Muscle layer of duodenum (tissue), 2 donors: ENCODE measurements around the gene TRIO.

ENCODE experiments used
- H3K27ac ChIP-seq: one replicate; pipeline ENCODE4 v1.7.0; 2013; ENCODE audit warnings: mild to moderate bottlenecking, low read length
- H3K27me3 ChIP-seq: one replicate; pipeline ENCODE4 v1.7.0; 2013; ENCODE audit warnings: low read depth, mild to moderate bottlenecking, control low read depth, low read length
- H3K36me3 ChIP-seq, 2 donors: one replicate each; pipeline ENCODE4 v1.7.0; 2013; ENCODE audit warnings: low read length in 2 of 2, control low read depth in 1 of 2, mild to moderate bottlenecking in 1 of 2; ENCODE audit not compliant: insufficient read depth in 2 of 2, control insufficient read depth in 1 of 2
- H3K4me1 ChIP-seq, 2 donors: one replicate each; pipeline ENCODE4 v1.7.0; 2013; ENCODE audit warnings: low read length in 2 of 2, mild to moderate bottlenecking in 2 of 2, control low read depth in 1 of 2, moderate library complexity in 1 of 2; ENCODE audit not compliant: insufficient read depth in 2 of 2, control insufficient read depth in 1 of 2
- H3K4me3 ChIP-seq, 2 donors: one replicate each; pipeline ENCODE4 v1.7.0; 2013; ENCODE audit warnings: low read length in 2 of 2, low read depth in 1 of 2, mild to moderate bottlenecking in 1 of 2
- H3K9me3 ChIP-seq, 2 donors: one replicate each; pipeline ENCODE4 v1.7.0; 2013; ENCODE audit warnings: low read length in 2 of 2, control low read depth in 1 of 2, mild to moderate bottlenecking in 1 of 2; ENCODE audit not compliant: control insufficient read depth in 1 of 2
- donor health status: healthy.

The TRIO gene

DNA sequence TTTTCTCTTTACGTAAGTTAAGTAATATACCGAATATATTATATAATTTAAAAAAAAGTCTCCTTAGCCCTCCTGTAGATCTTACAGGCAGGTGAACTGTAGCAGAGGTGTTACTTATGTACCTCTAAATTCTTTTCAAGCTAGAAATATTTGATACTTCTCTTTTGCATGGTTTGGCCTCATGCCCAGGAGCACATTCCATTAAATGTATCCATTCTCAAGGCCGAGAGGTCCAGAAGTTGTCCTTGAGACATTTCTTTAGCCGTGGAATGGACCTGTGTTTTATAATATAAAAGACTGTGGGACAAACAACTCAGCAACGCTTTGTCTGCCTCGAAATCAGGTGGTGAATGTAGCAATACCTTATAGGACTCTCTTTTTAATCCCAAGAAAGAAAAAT is 184.5 kb downstream of the TRIO start:
- Histone ChIP-seq H3K27ac (no peak overlapping the region), H3K9me3 (no peaks in the 10 kb centered on the region), H3K4me1 (peaks cover 0 to 8% of the 10 kb centered on the region in 2 donors), H3K4me3 (no peak overlapping the region), H3K27me3 (no peaks in the 10 kb centered on the region), H3K36me3 (peaks cover 11 to 19% of the 10 kb centered on the region in 2 donors)

DNA sequence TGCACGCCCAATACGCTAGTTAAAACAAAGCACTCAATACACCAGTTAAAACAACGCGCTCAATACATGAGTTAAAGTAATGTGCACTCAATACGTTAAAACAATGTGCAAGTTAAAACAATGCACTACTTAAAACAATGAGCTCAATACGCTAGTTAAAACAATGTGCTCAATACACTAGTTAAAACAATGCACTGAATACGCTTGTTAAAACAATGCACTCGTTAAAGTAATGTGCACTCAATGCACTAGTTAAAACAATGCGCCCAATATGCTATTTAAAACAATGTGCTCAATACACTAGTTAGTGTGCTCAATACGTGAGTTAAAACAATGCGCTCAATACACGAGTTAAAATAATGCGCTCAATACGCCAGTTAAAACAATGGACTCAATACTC is 185.0 kb downstream of the TRIO start:
- Histone ChIP-seq H3K36me3 (peaks cover 11 to 17% of the 10 kb centered on the region in 2 donors), H3K4me3 (no peak overlapping the region), H3K4me1 (peaks cover 0 to 8% of the 10 kb centered on the region in 2 donors), H3K27me3 (no peaks in the 10 kb centered on the region), H3K9me3 (no peaks in the 10 kb centered on the region), H3K27ac (no peak overlapping the region)

DNA sequence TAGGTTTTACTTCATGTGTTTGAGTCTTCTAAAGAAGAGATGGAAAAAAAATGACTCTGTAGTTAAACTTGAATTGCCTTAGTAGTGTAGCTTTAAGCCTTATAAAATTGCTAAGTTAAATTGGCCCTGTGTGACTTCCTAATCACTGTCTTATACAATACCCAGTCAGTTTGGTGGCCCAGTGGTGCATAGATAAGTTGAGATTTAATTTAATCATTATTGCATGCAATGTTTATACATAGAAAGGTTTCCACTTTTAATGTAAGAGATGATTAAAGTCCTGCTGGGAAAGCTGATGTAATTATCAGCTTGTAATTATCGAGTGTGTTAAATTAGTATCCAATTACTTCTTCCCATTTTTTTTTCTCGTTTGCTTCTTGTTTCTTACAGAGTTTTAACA is 187.1 kb downstream of the TRIO start:
- Histone ChIP-seq H3K27ac (no peak overlapping the region), H3K36me3 (peaks cover 18 to 30% of the 10 kb centered on the region in 2 donors), H3K4me1 (peaks cover 0 to 16% of the 10 kb centered on the region in 2 donors), H3K9me3 (no peaks in the 10 kb centered on the region), H3K27me3 (no peaks in the 10 kb centered on the region), H3K4me3 (no peak overlapping the region)

DNA sequence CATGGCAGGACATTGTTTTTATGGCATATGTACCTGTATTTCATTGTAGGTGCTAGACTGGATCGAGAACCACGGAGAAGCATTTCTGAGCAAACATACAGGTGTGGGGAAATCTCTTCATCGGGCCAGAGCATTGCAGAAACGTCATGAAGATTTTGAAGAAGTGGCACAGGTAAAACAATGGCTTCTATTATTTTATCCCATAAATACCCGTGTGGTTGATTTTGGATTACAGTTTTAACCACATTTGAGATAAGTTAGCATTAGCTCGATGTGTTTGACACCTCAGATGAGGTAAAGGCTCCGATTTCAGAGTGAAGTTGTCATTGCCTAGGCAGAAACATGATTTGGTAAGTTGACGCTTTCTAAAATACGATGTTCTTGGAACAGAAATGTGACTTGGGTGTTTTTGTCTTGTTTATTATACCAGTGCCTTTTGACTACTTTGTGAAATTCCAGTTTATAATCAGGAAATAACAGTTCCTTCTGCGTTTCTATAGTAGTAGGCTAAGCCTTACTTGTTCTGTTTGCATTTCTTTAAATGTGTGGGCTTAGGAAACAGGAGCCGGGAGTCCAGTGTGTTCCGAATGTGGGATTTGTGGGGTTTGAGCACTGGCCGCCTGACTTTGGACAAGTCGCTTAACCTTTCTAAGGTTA is 187.7 kb downstream of the TRIO start:
- peaks cover 0 to 16% of the 10 kb centered on the region in 2 donors for H3K4me1 ChIP-seq
- no peaks in the 10 kb centered on the region for H3K9me3 ChIP-seq
- H3K36me3 ChIP-seq, result peaks cover 18 to 30% of the 10 kb centered on the region in 2 donors
- no peak overlapping the region for H3K27ac ChIP-seq
- no peaks in the 10 kb centered on the region for H3K27me3 ChIP-seq
- no peak overlapping the region for H3K4me3 ChIP-seq

DNA sequence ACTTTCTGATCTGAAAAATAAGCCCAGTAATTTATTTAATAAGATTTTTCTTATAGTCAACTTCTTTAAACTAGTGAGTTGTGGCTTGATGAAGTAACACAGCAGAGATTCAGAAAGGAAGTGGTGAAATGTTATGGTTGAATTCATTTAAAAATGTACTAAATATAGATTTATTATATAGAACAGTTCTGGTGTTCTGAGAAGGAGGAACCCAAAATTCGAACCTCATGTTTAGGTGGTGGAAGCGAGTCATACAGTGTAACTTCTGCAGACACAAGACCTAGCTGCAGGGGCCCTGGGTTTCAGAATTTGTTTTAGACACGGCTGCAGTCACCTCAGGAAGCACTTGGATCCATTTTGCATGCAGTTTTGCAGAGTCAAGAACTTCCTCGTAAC is 188.2 kb downstream of the TRIO start:
- Histone ChIP-seq H3K27me3 (no peaks in the 10 kb centered on the region), H3K9me3 (no peaks in the 10 kb centered on the region), H3K4me1 (peaks cover 0 to 13% of the 10 kb centered on the region in 2 donors), H3K4me3 (no peak overlapping the region), H3K27ac (no peak overlapping the region), H3K36me3 (peaks cover 21 to 30% of the 10 kb centered on the region in 2 donors)

DNA sequence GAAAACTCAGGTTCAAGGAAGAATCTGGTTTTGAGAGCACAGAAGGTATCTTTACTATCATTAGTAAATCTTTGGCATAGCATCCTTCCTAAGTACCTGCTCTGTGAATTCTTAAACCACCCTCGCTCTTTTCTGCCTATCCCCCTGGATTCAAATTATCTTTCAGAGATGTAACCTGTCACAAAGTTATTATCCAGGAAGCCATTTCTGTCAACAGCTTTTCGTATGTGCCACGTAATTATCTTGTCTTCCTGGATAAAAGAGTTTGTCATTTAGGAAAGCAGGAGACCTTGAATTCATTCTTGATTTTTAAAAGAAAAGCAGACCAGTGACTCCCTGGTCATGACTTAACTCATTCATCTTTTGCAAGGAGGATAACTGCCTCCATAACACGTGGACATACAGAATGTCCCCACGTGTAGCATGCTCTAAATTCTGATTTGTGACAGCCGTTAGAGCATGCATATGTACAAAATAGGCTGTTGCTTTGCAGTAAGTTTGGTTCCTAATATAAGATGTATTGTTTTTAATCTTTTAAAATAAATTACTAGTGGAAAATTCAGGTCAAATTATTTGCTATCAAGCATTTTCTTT is 189.0 kb downstream of the TRIO start:
- no peak overlapping the region for H3K27ac ChIP-seq
- peaks cover 28 to 36% of the 10 kb centered on the region in 2 donors for H3K36me3 ChIP-seq
- no peak overlapping the region for H3K4me3 ChIP-seq
- peaks cover 0 to 11% of the 10 kb centered on the region in 2 donors for H3K4me1 ChIP-seq
- H3K9me3 ChIP-seq, result no peaks in the 10 kb centered on the region
- no peaks in the 10 kb centered on the region for H3K27me3 ChIP-seq

DNA sequence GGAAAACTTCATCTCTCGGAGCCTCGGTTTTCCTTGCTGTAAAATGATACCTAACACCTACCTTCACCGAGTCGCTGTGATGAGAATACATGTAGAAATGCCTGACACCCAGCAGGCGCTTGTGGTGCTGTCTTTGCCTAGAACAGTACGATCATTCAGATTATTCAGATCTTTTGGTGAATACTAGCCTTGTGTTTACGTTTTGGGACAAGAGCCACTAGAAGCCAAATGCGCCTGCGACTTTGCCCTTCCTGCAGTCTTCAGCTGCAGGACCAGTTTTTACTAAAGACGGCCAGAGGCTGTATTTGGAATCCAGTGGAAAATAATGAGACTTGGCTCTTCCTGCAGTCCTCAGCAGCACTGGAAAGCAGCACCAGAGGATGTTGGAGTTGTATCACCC is 189.6 kb downstream of the TRIO start:
- H3K27ac ChIP-seq, result no peak overlapping the region
- H3K27me3 ChIP-seq, result no peaks in the 10 kb centered on the region
- H3K9me3 ChIP-seq, result no peaks in the 10 kb centered on the region
- peaks cover 0 to 8% of the 10 kb centered on the region in 2 donors for H3K4me1 ChIP-seq
- peaks cover 34 to 42% of the 10 kb centered on the region in 2 donors for H3K36me3 ChIP-seq
- no peak overlapping the region for H3K4me3 ChIP-seq

DNA sequence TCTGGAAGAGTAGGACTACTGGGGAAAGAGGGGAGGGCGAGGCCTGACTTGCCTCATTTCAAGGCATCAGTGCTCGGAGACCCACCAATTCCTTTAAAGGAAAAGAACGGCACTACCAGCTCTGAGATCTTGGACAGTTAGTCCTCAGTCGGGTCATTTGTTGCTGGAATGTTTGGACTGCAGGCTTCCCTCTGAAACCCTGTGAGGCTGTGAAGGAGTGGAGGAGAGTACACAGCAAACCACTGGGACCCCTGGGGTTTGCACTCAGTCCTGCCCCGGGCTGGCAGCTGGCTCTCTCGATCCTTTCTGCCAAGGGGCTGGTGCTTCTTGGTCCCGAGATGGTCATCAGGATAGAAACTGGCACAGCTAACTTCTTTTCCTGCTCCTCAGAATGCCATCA is 194.5 kb downstream of the TRIO start:
- Histone ChIP-seq H3K4me1 (peaks cover 7 to 16% of the 10 kb centered on the region in 2 donors), H3K9me3 (no peaks in the 10 kb centered on the region), H3K4me3 (no peak overlapping the region), H3K27ac (no peak overlapping the region), H3K36me3 (peaks cover 36 to 41% of the 10 kb centered on the region in 2 donors), H3K27me3 (no peaks in the 10 kb centered on the region)

DNA sequence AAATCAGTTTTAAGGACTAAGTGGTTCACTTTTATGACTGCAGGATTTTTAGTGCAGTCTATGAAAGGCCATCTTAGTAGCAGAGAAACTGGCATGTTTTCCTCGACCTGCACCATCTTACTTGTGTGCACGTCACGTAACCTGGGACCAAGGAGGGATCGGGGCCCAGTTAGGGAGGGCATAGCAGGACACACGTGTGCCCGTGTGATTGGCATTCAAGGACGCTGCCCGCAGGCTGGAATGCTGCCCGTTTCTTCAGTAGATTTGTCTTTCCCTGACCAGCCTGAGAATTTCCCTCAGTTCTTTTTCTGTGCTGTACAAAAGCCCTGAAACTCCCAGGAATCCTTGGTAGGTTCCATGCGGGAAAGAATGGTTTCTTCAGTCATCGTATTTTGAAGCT is 196.3 kb downstream of the TRIO start:
- Histone ChIP-seq H3K36me3 (peaks cover 28 to 34% of the 10 kb centered on the region in 2 donors), H3K27me3 (no peaks in the 10 kb centered on the region), H3K27ac (no peak overlapping the region), H3K4me1 (peaks cover 7 to 10% of the 10 kb centered on the region in 2 donors), H3K4me3 (no peak overlapping the region), H3K9me3 (no peaks in the 10 kb centered on the region)

DNA sequence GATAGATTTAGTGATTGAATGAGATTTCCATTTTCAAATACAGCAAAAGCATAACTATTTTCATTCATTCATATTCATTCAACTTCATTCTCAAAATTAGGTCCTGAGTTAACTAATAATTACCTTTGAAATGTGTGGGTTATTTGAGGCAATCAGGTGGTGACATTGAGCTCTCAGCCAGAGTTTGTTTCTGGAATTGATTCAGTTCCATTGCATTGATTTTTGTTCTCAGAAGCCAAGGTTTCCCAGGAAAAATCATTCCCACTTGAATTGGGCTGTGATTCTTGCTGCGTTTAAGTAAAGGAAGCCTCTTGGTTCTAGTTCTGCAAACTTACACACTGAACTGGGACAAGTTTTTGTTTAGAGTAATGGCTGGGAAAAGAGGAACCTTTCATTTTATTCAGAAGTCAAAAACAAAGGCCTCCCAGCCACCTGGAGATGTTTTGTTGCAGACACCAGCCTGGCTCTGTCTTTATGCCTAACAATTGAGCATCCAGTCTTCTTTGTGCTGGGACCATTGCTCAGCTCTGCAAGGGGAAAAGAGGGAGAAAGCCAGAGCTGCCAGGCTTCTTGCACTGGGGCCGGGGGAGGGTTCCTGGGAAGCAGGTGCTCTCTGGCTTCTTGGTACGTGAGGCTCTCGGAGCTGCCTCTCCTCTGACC is 198.6 kb downstream of the TRIO start:
- Histone ChIP-seq H3K27ac (no peak overlapping the region), H3K4me3 (no peak overlapping the region), H3K27me3 (no peaks in the 10 kb centered on the region), H3K36me3 (peaks cover 24 to 33% of the 10 kb centered on the region in 2 donors), H3K4me1 (peaks cover 7 to 10% of the 10 kb centered on the region in 2 donors), H3K9me3 (no peaks in the 10 kb centered on the region)

DNA sequence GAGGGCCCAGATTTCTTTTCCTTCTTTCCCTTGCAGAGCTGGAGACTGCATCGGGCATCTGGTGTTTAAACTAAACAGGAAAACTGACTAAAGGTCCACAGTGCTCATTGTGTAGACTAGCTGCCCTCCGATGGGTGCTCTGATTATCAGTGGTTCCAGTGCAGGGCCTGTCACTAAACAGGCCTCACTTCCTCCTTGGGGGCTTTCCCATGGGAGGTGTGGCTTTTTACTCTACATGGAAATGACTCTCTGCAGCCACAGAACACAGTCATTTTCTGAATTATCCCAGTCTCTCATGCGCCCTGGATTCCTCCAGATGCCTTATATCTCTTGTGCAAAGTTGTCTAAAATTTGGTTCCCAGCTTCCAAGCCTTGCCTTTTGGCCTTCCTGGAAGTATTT is 199.2 kb downstream of the TRIO start:
- Histone ChIP-seq H3K9me3 (no peaks in the 10 kb centered on the region), H3K4me1 (peaks cover 7 to 12% of the 10 kb centered on the region in 2 donors), H3K36me3 (peaks cover 19 to 28% of the 10 kb centered on the region in 2 donors), H3K27ac (no peak overlapping the region), H3K27me3 (no peaks in the 10 kb centered on the region), H3K4me3 (no peak overlapping the region)
